H1 (cell line): ENCODE measurements around the gene ABHD17B. TPM values are rescaled to one million over a fixed set of nuclear protein-coding genes. Genes with fewer than 3 reads are reported as not detected.

ENCODE experiments used
- CBX5 ChIP-seq: fragments of 300-800, 300-1000 bp; sonication (generic); IDR thresholded peaks from 2 replicates; pipeline ENCODE4 v1.7.1; 2016; ENCODE audit warnings: antibody characterized with exemption, low read length, low read depth
- CHD7 ChIP-seq: fragments of 300-600 bp; sonication (generic); IDR thresholded peaks from 2 replicates; pipeline ENCODE4 v1.7.1; 2012; ENCODE audit warnings: low read length, moderate library complexity, mild to moderate bottlenecking, inconsistent platforms; ENCODE audit not compliant: insufficient replicate concordance
- polyA plus RNA-seq, 7 experiments: library from polyadenylated mRNA; depleted of rRNA in 3 of 7; stranded (reverse) in 5 of 7; unstranded in 2 of 7; fragments of >200 nt in 5 of 7; fragments of 200-250 nt in 2 of 7; gene quantifications; 1 replicate in 5 of 7; 2 replicates in 1 of 7; 4 replicates in 1 of 7; pipeline versions ENCODE4 v1.2.1 to v1.2.3, GENCODE V29; 2011 to 2013; ENCODE audit warnings: missing spikeins in 2 of 7, mixed read lengths in 2 of 7
- total RNA-seq: library from RNA; stranded (reverse); fragmentation: NEBNext Ultra II Directional; extraction: Animal tissue kit (Norgen Biotek cat#: 25700); gene quantifications from 2 replicates; pipeline ENCODE4 v1.2.1, GENCODE V29; 2021

ABHD17B gene
- total and polyA plus RNA-seq, 2 of the 8 experiments (the other 6 are each of a cell fraction or from before 2014, with no cell fraction given), result 37.2 to 60.8 TPM

- TF ChIP-seq CBX5 (no peak), CHD7 (no peak)
These were observed 338 bp downstream of the ABHD17B start (continued) for GRCh38 chr9:71910650-71911060.
